HG02678 (cell line): Measurements from ENCODE around the gene IGSF6.

Source experiments
- ATAC-seq: cut with Tn5 transposase; IDR thresholded peaks from one replicate; pipeline ENCODE4 v1.9.1; 2021; ENCODE audit warnings: mild to moderate bottlenecking, moderate library complexity; ENCODE audit not compliant: unreplicated experiment

IGSF6 gene

DNA sequence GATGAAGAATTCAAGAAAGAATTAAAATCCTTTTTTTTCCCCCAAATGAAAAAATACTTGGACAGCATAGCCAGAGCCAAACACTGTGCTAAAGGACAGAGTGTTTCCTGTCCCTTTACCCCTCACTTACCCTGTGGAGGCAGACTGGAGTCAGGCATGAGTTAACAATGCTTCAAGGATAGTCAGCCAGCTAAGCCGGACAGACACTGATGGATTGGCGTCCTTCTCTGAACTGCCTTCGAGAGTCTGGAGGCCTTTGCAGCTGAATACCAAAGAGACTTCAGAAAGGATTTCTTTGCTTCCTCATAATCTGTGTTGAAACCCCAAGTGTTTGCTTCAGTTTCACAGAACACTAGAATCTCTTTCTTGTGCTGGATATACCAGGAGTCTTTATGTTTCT, 48.5 kb downstream of the IGSF6 start:
- no peak for ATAC-seq

DNA sequence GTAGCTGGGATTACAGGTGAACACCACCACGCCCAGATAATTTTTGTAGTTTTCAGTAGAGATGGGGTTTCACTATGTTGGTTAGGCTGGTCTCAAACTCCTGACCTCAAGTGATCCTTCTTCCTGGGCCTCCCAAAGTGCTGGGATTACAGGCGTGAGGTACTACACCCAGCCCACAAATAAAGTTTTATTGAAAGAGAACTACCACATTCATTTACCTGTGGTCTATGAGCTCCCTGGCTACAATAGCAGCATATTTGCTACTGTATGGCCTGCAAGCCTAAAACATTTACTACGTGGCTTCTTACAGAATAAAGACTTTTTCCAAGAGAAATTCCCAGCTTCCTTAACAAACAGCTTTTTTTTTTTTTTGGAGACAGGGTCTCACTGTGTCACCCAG, 49.6 kb downstream of the IGSF6 start:
- no peak for ATAC-seq

DNA sequence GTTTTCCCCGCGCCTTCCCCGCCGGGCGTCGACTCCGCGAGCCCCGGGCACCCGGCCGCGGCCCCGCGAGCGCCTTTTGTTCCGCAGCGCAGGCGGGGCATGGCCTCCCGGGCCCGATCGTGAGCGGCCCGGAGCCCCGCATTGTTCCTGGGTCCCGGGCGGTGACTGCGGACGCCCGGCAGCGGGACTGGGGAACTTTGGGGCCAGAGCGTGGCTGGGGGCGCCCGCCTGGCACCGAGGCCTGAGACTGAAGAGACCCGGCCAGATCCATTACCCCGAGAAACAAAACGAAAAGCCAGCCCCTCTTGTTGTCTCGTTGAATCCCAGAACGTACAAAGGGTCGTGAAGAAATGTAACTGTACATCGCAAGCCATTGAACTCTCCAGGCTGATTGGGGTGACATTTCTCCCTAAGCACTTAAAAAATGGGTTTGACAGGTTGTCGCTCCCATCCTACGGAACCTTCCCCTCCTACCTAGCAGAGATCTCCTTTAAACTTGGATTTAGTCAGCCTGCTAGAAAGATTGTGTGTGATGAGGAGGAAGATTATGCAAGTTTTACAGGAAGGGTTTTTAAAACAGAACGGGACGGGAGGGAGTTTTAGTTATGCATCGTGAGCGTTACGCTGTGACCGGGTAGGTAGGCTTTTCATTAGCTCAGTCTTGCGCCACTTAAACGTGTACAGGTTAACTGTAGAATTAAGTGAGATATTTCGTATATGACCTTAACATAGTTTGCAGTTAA, 52.2 kb downstream of the IGSF6 start:
- ATAC-seq: no peak

DNA sequence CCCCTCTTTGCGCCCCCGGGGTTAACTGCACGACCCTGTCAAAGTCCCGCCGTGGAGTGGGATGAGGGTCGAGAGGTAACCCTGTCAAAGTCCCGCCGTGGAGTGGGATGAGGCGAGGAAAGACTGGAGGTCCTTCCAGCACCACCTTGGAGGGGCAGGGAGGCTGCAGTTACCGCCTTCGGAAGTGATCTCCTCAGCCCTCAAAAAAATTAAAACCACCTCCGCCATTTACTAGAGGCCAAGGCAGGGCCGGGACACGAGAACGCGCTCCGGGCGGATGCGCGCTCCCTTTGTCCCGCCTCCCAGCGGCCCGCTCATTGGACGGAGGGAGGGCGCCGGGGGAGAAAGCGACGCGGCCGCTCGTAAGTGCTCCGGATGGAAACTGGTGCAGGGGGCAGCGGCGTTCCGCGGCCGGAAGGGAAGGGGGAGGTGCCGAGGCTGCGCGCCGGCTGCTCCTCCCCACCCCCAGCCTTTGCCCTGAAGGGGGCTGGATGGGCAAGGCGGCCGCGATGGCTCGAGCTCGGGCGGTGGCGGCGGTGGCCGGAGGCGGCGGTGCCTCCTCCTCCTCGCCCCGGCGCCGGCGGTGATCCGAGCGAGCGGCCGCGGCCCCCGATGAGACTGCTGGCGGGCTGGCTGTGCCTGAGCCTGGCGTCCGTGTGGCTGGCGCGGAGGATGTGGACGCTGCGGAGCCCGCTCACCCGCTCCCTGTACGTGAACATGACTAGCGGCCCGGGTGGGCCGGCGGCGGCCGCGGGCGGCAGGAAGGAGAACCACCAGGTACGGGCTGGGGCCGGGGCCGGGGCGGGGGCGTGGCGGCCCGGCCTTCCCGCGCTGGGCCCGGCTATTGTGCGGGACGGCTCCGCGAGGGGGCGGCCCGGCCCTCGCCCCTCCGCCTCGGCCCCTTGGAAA, 53.0 kb downstream of the IGSF6 start, which contains the start of gene METTL9:
TSS of gene METTL9 (plus strand) at position 456 of the 909 bp plus-strand sequence. CDS start at position 613, 157 bp downstream.
- ATAC-seq: peak; percentile 91

DNA sequence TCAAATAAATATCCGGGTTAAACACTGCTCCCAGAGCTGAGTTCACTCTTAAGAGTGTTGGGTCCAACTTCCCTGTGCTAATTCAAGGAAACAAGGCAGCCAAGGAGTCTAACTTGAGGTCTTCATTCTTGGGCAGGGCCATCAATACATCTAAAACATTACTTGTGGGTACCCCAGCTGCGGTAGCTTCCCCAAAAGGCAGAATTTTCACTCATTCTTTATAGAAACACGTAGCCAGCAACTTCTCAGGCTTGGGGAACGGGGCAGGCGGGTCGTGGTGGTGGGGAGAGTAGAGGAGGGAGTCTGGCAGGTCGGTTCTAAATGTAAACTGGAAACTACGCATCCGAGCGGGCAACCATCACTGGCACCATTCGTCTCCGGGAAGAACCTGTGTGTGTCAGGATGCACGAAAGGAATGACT, 53.7 kb downstream of the IGSF6 start:
- no peak for ATAC-seq

DNA sequence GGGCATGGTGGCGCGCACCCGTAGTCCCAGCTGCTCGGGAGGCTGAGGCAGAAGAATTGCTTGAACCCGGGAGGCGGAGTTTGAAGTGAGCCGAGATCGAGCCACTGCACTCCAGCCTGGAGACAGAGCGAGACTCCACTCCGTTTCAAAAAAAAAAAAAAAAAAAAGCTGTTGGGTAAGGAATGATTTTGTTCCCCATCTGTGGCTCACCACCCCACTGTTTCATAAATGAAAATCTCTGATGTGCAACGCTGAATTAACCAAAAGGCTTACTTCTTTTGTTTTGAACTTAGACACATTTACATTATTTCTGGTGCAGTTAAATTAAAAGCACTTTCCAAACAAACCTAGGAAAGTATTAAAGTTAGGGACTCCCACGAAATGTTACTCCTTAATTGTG, 54.2 kb downstream of the IGSF6 start:
- no peak for ATAC-seq

DNA sequence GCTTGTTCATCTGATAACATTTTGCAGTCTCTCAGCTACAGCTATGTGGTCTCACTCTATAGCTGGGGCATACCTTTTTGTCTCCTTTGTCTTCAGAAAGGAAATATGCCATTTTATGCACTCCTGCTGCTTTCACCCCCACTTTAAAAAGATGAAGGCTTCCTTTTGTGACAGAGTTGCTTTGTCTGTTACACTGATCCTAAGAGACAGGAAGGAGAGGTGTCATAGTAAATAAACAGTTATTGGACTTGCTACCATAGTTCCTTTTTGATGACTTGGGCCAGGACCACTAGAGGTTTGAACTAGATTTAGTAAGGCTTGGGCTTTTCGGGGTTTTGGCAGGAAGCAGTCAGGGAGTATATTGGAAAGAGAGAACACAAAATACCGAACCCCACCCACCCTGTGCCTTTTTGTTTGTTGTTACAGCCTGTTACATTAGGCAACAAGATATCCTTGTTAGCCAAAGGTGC, 54.8 kb downstream of the IGSF6 start:
- no peak for ATAC-seq

DNA sequence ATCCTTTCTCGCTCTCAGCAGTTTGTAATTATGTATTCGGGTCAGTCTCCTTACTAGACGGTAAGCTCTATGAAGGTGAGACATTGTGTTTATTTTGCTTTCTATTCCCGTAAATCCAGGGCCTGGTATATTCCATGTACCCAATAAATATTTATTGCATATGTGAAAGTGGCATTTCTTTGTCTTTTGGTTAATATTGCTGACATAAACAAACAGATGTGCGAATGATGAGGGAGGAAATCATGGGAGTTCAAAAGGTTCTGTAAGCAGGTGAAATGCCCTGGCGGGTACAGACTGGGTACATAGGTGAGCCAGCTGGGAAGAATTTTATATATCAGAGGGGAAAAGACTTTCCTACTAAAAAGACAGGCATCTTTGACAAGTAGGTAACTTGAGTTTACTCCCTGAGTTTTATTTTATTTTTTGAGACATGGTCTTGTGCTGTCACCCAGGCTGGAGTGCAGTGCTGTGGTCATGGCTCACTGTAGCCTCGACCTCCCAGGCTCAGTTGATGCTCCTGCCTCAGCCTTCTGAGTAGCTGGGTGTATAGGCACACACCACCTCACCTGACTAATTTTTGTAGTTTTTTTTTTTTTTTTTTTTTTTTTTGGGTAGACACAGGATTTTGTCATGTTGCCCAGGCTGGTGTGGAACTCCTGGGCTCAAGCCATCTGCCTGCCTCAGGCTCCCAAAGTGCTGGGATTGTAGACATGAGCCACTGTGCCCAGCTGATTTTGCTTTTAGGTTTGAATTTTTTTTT, 58.7 kb downstream of the IGSF6 start:
- no peak for ATAC-seq

DNA sequence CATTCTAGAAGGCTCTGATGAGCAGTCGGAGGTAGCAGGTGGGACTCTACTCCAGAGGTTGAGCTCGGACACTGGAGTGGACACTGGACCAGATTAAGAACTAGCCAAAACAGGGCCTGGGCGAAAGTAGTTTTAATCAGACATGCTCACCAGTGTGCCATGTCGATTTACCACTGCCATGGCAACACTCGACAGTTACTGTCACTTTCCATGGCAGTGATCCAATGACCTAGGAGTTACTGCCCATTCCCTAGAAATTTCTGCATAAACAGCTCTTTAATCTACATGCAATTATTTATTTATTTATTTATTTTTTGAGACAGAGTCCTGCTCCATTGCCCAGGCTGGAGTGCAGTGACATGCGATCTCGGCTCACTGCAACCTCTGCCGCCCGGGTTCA, 60.2 kb downstream of the IGSF6 start:
- no peak for ATAC-seq

DNA sequence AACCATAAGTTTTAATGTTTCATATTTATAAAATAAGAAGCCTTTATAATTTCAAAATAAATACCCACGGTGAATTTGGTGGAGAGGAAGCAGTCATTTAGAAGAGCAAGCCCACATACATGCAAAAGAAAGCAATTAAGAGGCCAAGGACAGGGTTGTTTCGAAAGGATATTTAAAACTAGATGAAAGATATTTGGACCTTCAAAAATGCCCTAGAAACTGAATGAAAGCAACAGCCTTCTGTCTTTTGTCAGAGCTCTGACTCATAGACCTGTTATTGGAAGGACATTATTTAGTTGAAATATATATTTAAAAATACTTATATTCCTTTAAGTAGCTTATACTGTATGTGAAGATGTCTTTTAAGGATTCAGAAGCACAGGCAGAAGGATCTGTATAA, 61.6 kb downstream of the IGSF6 start:
- no peak for ATAC-seq

DNA sequence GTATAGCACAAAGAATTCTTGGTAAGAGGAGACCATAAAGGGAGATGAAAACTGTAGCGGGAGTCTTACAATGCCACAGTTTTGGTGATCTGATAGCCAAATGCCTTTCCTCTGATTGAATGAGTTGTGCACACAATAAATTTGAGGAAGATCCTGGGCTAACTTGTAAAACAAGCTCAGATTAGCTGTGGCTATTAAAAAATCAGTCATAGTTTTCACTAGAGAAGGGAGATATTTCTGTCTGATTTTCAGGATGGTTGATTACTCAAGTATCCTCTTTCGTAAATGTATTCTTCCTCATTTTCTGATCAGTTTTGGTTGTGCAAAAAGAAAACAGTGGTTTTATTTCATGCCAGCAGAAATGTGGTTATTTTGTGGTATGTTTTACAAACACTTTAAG, 62.1 kb downstream of the IGSF6 start:
- no peak for ATAC-seq

DNA sequence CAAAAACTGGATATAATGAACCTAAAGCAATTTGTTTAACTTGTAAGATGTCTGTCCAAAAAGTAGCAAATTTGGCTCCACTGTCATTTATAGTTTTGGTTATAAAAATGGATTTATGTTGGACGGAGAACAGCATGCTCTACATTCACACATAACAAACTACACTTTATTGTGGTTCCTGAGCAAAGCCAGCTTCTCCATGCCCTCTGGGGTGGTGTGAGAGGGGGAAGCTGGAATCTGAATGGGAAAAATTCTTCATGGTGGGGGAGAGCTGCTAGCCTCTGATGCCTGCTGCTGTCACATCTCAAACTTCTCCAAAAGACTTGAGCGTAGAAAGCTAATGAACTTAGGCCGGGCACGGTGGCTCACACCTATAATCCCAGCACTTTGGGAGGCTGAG, 62.9 kb downstream of the IGSF6 start:
- no peak for ATAC-seq
